Fibroblast of pulmonary artery (primary cell): Measurements from ENCODE around the gene TRRAP.

Experiments used
- DNase-seq: peaks from one replicate; pipeline ENCODE4 v3.0.0-alpha.2; 2010; ENCODE audit warnings: low read depth
- H3K4me3 ChIP-seq: replicated peaks from 2 replicates; pipeline ENCODE4 v1.5.1; 2011; ENCODE audit warnings: low read depth, mild to moderate bottlenecking, control low read depth, low read length, moderate library complexity
- TF ChIP-seq, protein P1 (sequence below): IDR thresholded peaks from 2 replicates; pipeline ENCODE4 v1.5.1; 2011; ENCODE audit warnings: mild to moderate bottlenecking, control low read depth, low read length, inconsistent platforms; ENCODE audit errors: missing control alignments

The TRRAP gene

GRCh38 chr7:98969386-98969785 lies 91.1 kb downstream of the TRRAP start:
- no peak overlapping the region for H3K4me3 ChIP-seq
- no peak for DNase-seq
- TF ChIP-seq, protein P1, sequence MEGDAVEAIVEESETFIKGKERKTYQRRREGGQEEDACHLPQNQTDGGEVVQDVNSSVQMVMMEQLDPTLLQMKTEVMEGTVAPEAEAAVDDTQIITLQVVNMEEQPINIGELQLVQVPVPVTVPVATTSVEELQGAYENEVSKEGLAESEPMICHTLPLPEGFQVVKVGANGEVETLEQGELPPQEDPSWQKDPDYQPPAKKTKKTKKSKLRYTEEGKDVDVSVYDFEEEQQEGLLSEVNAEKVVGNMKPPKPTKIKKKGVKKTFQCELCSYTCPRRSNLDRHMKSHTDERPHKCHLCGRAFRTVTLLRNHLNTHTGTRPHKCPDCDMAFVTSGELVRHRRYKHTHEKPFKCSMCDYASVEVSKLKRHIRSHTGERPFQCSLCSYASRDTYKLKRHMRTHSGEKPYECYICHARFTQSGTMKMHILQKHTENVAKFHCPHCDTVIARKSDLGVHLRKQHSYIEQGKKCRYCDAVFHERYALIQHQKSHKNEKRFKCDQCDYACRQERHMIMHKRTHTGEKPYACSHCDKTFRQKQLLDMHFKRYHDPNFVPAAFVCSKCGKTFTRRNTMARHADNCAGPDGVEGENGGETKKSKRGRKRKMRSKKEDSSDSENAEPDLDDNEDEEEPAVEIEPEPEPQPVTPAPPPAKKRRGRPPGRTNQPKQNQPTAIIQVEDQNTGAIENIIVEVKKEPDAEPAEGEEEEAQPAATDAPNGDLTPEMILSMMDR: no peak

- TF ChIP-seq, protein P1: no peak
- no peak for DNase-seq
- H3K4me3 ChIP-seq: no peak overlapping the region
These were observed 91.8 kb downstream of the TRRAP start for GRCh38 chr7:98970016-98970615.

GRCh38 chr7:98970805-98971204 lies 92.5 kb downstream of the TRRAP start:
- TF ChIP-seq, protein P1: no peak
- H3K4me3 ChIP-seq: no peak overlapping the region
- no peak for DNase-seq

DNA sequence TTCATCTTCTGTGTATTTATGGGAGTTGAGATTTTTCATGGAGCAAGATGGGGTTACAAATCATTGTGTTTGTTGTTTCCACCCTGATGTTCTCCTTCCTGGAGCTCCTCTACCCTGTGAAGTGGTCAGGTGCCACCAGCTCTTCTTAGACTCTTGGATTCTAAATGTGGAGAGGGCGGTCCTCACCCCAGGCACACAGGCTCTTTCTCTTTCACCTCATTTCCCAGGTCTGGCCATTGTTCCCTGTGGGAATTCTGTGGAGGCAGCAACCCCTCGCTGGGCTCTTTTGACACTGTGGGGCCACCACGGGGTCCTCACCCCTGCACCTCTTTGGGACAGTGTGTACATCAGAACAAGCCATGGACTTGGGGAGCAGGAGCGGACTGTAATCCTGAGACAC lies 95.9 kb downstream of the TRRAP start:
- no peak overlapping the region for H3K4me3 ChIP-seq
- DNase-seq: no peak
- TF ChIP-seq, protein P1: no peak

GRCh38 chr7:98974906-98975816 lies 96.8 kb downstream of the TRRAP start:
- TF ChIP-seq, protein P1: no peak
- H3K4me3 ChIP-seq: no peak overlapping the region
- no peak for DNase-seq

GRCh38 chr7:98976396-98977185 lies 98.3 kb downstream of the TRRAP start:
- DNase-seq: no peak
- H3K4me3 ChIP-seq: no peak overlapping the region
- TF ChIP-seq, protein P1: no peak
